Karpas-422 (cell line): ENCODE measurements around the gene TGFBRAP1. TPM values are rescaled to one million over a fixed set of nuclear protein-coding genes. Genes with fewer than 3 reads are reported as not detected.

Experiments used
- DNase-seq: peaks from one replicate; pipeline ENCODE4 v3.0.0-alpha.2; 2015
- H2AFZ ChIP-seq: fragments of 200-600 bp; sonication (generic); 2 replicates; pipeline ENCODE4 v1.6.1; 2014; ENCODE audit warnings: antibody characterized with exemption, low read length, mixed read lengths
- H3K27ac ChIP-seq: fragments of 200-600 bp; sonication (generic); 2 replicates; pipeline ENCODE4 v1.5.1; 2014; ENCODE audit warnings: mild to moderate bottlenecking, low read length, moderate library complexity
- H3K27me3 ChIP-seq: fragments of 200-600 bp; sonication (generic); 2 replicates; pipeline ENCODE4 v1.6.1; 2014; ENCODE audit warnings: low read length, mixed read lengths
- H3K36me3 ChIP-seq: fragments of 200-600 bp; sonication (generic); 2 replicates; pipeline ENCODE4 v1.6.1; 2014; ENCODE audit warnings: low read length, mixed read lengths; ENCODE audit not compliant: insufficient read depth
- H3K4me1 ChIP-seq: fragments of 200-600 bp; sonication (generic); 2 replicates; pipeline ENCODE4 v1.6.1; 2014; ENCODE audit warnings: mild to moderate bottlenecking, low read length, mixed read lengths
- H3K4me2 ChIP-seq: fragments of 200-600 bp; sonication (generic); 2 replicates; pipeline ENCODE4 v1.6.1; 2014; ENCODE audit warnings: low read length, low read depth, mild to moderate bottlenecking; ENCODE audit not compliant: poor library complexity, severe bottlenecking
- H3K4me3 ChIP-seq: fragments of 200-600 bp; sonication (generic); 2 replicates; pipeline ENCODE4 v1.5.1; 2014; ENCODE audit warnings: mild to moderate bottlenecking, antibody characterized with exemption, low read length, mixed read lengths
- H3K79me2 ChIP-seq: fragments of 200-600 bp; sonication (generic); 2 replicates; pipeline ENCODE4 v1.6.1; 2014; ENCODE audit warnings: mild to moderate bottlenecking, low read length, mixed read lengths
- H3K9ac ChIP-seq: fragments of 200-600 bp; sonication (generic); 2 replicates; pipeline ENCODE4 v1.6.0; 2014; ENCODE audit warnings: low read length
- H3K9me2 ChIP-seq: fragments of 200-600 bp; sonication (generic), shearing (Covaris generic); replicated peaks from 2 replicates; pipeline ENCODE4 v1.6.0; 2014; ENCODE audit warnings: mild to moderate bottlenecking, low read length, moderate library complexity; ENCODE audit not compliant: insufficient read depth
- H3K9me3 ChIP-seq: fragments of 300-700, 200-600 bp; sonication (generic); 2 replicates; pipeline ENCODE4 v1.6.1; 2014; ENCODE audit warnings: low read length, mixed read lengths
- H4K20me1 ChIP-seq: fragments of 200-600 bp; sonication (generic); 2 replicates; pipeline ENCODE4 v1.6.1; 2014; ENCODE audit warnings: mild to moderate bottlenecking, antibody characterized with exemption, low read length, low read depth; ENCODE audit not compliant: insufficient read depth
- total RNA-seq: library from RNA; depleted of rRNA; stranded (reverse); fragments of >200 nt; shearing (Covaris generic); gene quantifications from 2 replicates; pipeline ENCODE4 v1.2.3, GENCODE V29; 2014; ENCODE audit warnings: low replicate concordance; rRNA removed

The TGFBRAP1 gene
- total RNA-seq, 1 experiment from 2014 or later: 23.0 TPM

DNA sequence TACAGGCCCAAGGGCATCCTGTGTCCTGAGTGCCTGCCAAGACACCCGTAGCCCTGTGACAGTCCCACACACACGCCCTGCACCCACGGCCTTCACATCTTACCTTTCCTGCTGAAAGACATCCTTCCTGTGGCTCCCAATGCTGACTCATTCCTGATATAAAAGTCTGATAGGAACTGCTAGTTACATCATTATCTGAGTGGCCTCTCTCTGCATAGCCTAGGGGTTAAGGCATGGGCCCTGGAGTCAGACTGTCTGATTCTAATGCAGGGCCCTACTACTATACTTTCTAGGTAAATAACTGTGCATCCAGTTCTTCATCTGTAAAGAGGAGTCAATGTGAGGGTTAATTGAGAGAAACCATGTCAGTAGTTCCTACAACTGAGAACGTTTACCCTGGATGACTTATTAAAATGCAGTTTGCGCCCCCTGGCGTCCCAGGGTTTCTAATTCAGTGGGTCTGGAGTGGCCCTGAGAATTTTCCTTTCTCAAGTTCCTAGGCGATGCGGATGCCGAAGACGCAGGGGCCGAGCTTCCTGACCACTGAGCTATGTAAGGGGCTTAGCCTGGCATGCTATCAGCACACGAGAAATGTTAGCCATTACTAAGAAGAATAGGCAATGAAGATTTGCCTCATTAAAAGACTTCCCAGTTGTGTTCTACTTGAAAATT is 94.0 kb downstream of the TGFBRAP1 start:
- DNase-seq: peak; percentile 87
- Histone ChIP-seq H3K27me3 (no peaks in the 10 kb centered on the region), H3K4me2 (no peak overlapping the region)

DNA sequence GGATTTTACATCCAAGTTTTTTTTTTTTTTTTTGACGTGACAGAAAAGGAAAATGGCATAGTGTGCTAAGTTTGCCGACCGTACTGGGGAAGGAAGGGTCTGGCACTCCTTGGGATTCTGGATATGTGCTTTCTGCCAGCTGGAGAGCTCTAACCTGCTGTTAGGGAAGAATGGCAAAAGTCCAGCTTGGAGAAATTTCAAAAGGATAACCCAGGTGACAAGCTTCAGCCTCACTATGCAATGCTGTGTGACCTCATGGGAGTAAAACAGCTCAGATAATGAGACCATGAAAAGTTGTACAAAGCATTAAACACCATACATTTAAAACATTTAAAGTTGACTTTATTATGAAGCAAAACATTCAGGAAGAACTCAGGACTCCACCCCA is 98.3 kb downstream of the TGFBRAP1 start:
- no peaks in the 10 kb centered on the region for H3K36me3 ChIP-seq
- H2AFZ ChIP-seq: no peak overlapping the region
- H3K9me2 ChIP-seq: no peaks in the 10 kb centered on the region
- H4K20me1 ChIP-seq: no peaks in the 10 kb centered on the region
- no peak overlapping the region for H3K4me3 ChIP-seq
- H3K79me2 ChIP-seq: no peaks in the 10 kb centered on the region
- no peak overlapping the region for H3K9ac ChIP-seq
- DNase-seq: no peak
- H3K4me2 ChIP-seq: no peak overlapping the region
- H3K9me3 ChIP-seq: no peaks in the 10 kb centered on the region
- H3K27ac ChIP-seq: no peak overlapping the region
- no peaks in the 10 kb centered on the region for H3K27me3 ChIP-seq
- no peaks in the 10 kb centered on the region; the same call in 1 of the 2 replicates for H3K4me1 ChIP-seq

More for the DNA sequence above, 94.0 kb downstream of the TGFBRAP1 start:
- Histone ChIP-seq H4K20me1 (no peaks in the 10 kb centered on the region), H2AFZ (no peak overlapping the region), H3K9me3 (no peaks in the 10 kb centered on the region), H3K4me3 (no peak overlapping the region), H3K27ac (no peak overlapping the region), H3K79me2 (no peaks in the 10 kb centered on the region), H3K9ac (no peak overlapping the region), H3K36me3 (no peaks in the 10 kb centered on the region), H3K9me2 (no peaks in the 10 kb centered on the region), H3K4me1 (no peaks in the 10 kb centered on the region; the same call in 1 of the 2 replicates)

DNA sequence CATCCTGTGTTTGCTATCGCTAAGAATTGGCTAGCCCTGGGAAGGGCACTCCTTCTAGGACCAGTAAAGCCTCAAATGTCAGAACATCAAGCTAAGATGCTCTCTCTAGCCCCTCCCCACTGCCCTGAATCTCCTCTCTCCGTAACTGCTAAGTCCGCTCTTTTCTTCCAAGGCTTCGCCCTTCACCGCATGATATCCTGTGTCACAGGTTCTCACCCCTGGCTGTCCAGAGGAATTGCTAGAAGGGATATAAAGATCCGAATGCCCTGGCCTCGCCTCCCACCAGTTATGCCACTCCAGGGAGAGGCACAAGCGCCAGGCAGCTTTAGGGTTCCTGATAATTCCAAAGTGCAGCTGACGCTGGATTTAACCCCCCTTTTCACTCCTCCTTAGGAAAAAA is 105.1 kb downstream of the TGFBRAP1 start:
- no peaks in the 10 kb centered on the region for H3K36me3 ChIP-seq
- no peak overlapping the region for H3K4me2 ChIP-seq
- DNase-seq: no peak
- H2AFZ ChIP-seq: no peak overlapping the region
- no peaks in the 10 kb centered on the region for H4K20me1 ChIP-seq
- no peaks in the 10 kb centered on the region for H3K79me2 ChIP-seq
- no peak overlapping the region for H3K9ac ChIP-seq
- no peak overlapping the region for H3K27ac ChIP-seq
- H3K9me3 ChIP-seq: no peaks in the 10 kb centered on the region
- no peaks in the 10 kb centered on the region for H3K27me3 ChIP-seq
- no peaks in the 10 kb centered on the region for H3K4me1 ChIP-seq
- H3K9me2 ChIP-seq: no peaks in the 10 kb centered on the region
- no peak overlapping the region for H3K4me3 ChIP-seq

DNA sequence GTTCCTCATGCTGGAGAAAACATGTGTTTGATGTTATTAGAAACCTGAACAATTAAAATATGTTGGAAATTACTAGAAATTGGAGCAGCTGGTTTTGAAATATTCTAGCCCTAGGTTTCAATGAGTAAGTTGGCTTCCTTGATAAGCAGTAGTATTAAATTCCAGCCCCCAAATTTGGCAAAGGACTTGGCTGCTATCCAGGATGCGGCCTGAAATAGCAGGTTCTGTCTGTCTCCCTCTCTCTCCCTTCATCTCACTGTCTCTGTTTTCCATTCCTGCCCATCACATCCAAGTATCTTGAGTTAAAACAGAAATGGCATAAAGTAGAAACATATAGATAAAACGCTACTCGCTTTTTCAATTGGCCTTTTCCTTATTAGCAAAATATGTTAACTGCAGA is 108.9 kb downstream of the TGFBRAP1 start:
- Histone ChIP-seq H3K36me3 (no peaks in the 10 kb centered on the region), H3K9me2 (no peaks in the 10 kb centered on the region), H2AFZ (no peak overlapping the region), H3K4me1 (no peaks in the 10 kb centered on the region), H3K79me2 (no peaks in the 10 kb centered on the region), H3K9me3 (no peaks in the 10 kb centered on the region), H4K20me1 (no peaks in the 10 kb centered on the region), H3K27me3 (no peaks in the 10 kb centered on the region), H3K4me2 (no peak overlapping the region), H3K27ac (no peak overlapping the region), H3K9ac (no peak overlapping the region), H3K4me3 (no peak overlapping the region)
- DNase-seq: no peak

DNA sequence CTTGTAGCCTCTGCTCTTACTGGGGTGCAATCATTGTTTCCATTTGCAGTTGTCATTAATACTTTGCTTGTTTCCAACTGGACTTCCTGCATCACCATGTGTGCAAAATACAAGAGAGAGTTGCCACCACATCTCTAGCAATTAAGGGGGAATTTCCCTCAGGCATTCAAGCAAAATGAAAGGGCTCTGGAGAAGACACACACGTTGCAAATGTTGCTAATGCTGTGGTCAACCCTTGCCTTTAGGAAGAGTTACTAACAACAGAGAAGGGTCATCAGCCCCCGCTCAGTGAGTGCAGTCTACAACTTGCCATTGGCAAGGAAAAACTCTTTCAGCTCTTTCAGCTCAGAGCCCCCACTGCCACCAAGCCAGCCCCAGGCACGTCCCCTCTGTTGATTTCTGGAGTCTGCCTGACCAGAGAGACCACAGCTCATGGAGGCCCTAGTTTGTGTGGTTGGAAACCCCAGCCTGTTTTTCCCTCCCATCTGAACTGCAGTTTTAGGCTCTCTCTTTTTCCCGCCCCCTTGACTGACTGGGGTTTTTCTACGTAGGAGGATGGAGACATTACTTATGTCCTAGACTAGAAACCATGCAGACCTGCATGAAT is 113.8 kb downstream of the TGFBRAP1 start:
- no peak for DNase-seq
- no peaks in the 10 kb centered on the region for H3K4me1 ChIP-seq
- H4K20me1 ChIP-seq: no peaks in the 10 kb centered on the region
- H3K9me3 ChIP-seq: no peaks in the 10 kb centered on the region
- no peak overlapping the region for H3K4me3 ChIP-seq
- H3K9me2 ChIP-seq: no peaks in the 10 kb centered on the region
- H3K27me3 ChIP-seq: no peaks in the 10 kb centered on the region
- no peaks in the 10 kb centered on the region for H3K36me3 ChIP-seq
- H3K9ac ChIP-seq: no peak overlapping the region
- no peak overlapping the region for H2AFZ ChIP-seq
- no peak overlapping the region for H3K4me2 ChIP-seq
- no peak overlapping the region for H3K27ac ChIP-seq
- H3K79me2 ChIP-seq: no peaks in the 10 kb centered on the region

Other genes with a start within 250 kb of the TGFBRAP1 start
- gene GPR45, start 88.0 kb downstream of the TGFBRAP1 start, total RNA-seq: not detected in 2 replicates
- gene C2orf49, start 7.8 kb upstream of the TGFBRAP1 start, total RNA-seq: 26.3 and 42.4 TPM in 2 replicates
- 0.26 TPM in 1 of 2 replicates, not detected in the other for gene FHL2, start 69.3 kb upstream of the TGFBRAP1 start, total RNA-seq